Measurements from ENCODE around the gene GOLPH3. TPM values are rescaled to one million over a fixed set of nuclear protein-coding genes. Genes with fewer than 3 reads are reported as not detected.

GOLPH3 gene
- total RNA-seq, 1 donor = 86.4 TPM

GRCh38 chr5:32115985-32116384 lies 58.1 kb downstream of the GOLPH3 start:
- no peak overlapping the region for H3K4me3 ChIP-seq (ENCODE audit: low read depth, low read length)
- peak; percentile 33 for DNase-seq (ENCODE audit: low read depth)
- TF ChIP-seq CTCF (IDR thresholded peaks at IDR 0.05; ENCODE audit: insufficient read depth, low read depth, low read length) = peak; percentile 10

DNA sequence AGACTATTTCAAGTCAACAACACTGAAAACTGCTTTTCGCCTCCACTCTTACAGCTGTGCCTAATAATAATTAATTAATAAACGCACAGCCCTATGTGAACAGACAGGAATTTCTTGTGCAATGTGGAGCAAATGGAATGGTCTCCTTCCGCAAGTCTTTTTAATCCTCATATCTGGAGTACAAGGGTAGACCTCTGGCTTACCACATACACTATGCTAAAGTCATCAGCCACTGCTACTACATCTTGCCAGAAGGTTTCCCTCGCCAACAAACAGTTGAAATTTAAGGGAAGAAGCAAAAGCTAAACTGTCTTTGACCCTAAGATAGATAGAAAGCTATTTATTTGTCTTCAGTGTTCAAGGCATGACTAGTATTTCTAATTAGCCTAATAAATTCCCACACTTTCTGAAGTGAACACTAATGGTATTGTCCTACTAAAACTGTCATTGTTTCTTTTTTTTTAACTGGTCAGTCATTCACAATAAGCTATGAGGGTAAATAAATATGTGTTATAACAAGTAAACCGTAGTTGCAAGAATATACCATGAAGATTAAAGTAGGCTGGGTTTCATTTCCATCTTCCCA lies 63.9 kb downstream of the GOLPH3 start:
- no peak for TF ChIP-seq CTCF (IDR thresholded peaks at IDR 0.05; ENCODE audit: insufficient read depth, low read depth, low read length)
- DNase-seq (ENCODE audit: low read depth) = peak; percentile 51
- no peak overlapping the region for H3K4me3 ChIP-seq (ENCODE audit: low read depth, low read length)

- TF ChIP-seq CTCF (IDR thresholded peaks at IDR 0.05; ENCODE audit: insufficient read depth, low read depth, low read length) = no peak
- peak; percentile 29 for DNase-seq (ENCODE audit: low read depth)
- H3K4me3 ChIP-seq (ENCODE audit: low read depth, low read length) = no peak overlapping the region
Observed at GRCh38 chr5:32109236-32109635, 64.9 kb downstream of the GOLPH3 start.

DNA sequence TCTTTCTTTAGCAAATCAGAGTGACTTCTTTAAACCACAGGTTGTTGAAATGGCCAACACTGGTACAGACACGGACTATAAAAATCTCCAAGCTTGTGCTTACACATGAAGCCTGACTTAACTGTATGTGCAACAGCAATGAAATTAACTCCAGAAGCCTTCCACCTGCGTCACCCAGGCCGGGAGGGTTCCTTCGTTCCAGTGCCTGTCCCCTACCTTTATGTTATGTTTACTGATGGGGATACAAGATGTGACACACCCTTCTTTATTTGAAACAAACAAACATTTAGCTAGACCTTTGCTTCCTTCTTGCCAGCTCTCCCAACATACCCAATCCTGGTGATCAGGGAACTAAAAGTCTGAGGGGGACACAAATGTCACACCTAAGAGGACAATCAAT lies 66.0 kb downstream of the GOLPH3 start:
- DNase-seq (ENCODE audit: low read depth) = no peak
- H3K4me3 ChIP-seq (ENCODE audit: low read depth, low read length) = no peak overlapping the region
- TF ChIP-seq CTCF (IDR thresholded peaks at IDR 0.05; ENCODE audit: insufficient read depth, low read depth, low read length) = no peak

DNA sequence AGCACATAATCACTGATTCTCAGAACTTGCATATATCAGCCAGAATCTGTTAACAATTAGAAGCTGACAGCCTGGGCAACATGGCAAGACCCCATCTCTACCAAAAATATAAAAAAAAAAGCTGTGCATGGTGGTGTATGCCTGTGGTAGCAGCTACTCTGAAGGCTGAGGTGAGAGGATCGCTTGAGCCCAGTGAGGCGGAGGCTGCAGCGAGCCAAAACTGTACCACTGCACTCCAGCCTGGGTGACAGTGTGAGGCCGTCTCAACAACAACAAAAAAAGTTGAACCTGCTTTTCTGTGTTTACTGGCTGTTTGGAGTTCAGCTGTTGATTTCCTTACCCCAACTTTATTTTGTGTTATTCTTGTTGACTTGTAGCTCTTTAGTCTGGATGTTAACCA lies 66.8 kb downstream of the GOLPH3 start:
- no peak overlapping the region for H3K4me3 ChIP-seq (ENCODE audit: low read depth, low read length)
- TF ChIP-seq CTCF (IDR thresholded peaks at IDR 0.05; ENCODE audit: insufficient read depth, low read depth, low read length) = no peak
- no peak for DNase-seq (ENCODE audit: low read depth)

DNA sequence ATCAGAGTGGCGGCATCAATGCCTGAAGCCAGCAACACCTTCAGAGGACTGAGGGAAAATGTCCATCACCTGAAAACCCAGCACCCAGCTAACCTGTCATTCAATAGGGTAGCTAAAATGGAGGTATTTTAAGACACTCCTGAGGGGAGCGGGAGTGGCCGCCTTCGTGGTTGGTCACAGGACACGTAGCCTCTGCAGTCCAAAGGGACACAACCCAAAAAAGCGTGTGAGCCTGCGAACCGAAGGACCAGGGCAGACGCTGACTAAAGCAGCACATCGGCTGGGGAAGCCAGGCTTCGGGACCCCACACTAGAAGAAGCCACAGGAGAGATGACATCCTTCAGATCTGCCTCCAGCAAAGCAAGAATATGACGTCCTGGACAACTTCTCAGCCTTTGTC lies 70.6 kb downstream of the GOLPH3 start:
- no peak for TF ChIP-seq CTCF (IDR thresholded peaks at IDR 0.05; ENCODE audit: insufficient read depth, low read depth, low read length)
- DNase-seq (ENCODE audit: low read depth) = no peak
- no peak overlapping the region for H3K4me3 ChIP-seq (ENCODE audit: low read depth, low read length)

Data from fibroblast of villous mesenchyme (primary cell).